Adipocyte (in vitro differentiated cells): ENCODE measurements around the gene CAMSAP1.

Experiments
- DNase-seq: peaks from one replicate; pipeline ENCODE4 v3.0.0-alpha.2; 2015; ENCODE audit warnings: low read depth
- H3K27me3 ChIP-seq: replicated peaks from 2 replicates; pipeline ENCODE4 v1.7.0; 2013; ENCODE audit warnings: mild to moderate bottlenecking, low read length, moderate library complexity; ENCODE audit not compliant: control insufficient read depth, insufficient read depth
- H3K36me3 ChIP-seq: 2 replicates; pipeline ENCODE4 v1.7.0; 2013; ENCODE audit warnings: low read length, mild to moderate bottlenecking, moderate library complexity; ENCODE audit not compliant: control insufficient read depth, insufficient read depth, severe bottlenecking
- H3K4me1 ChIP-seq: 2 replicates; pipeline ENCODE4 v1.7.0; 2013; ENCODE audit warnings: mild to moderate bottlenecking, low read length, moderate library complexity; ENCODE audit not compliant: control insufficient read depth, insufficient read depth
- H3K4me3 ChIP-seq: 2 replicates; pipeline ENCODE4 v1.7.0; 2013; ENCODE audit warnings: mild to moderate bottlenecking, low read length, moderate library complexity
- H3K9ac ChIP-seq: 2 replicates; pipeline ENCODE4 v1.7.0; 2013; ENCODE audit warnings: mild to moderate bottlenecking, low read length, moderate library complexity
- H3K9me3 ChIP-seq: 2 replicates; pipeline ENCODE4 v1.7.0; 2013; ENCODE audit warnings: mild to moderate bottlenecking, low read length, moderate library complexity; ENCODE audit not compliant: control insufficient read depth

The CAMSAP1 gene

GRCh38 chr9:135883410-135884089 is 23.8 kb downstream of the CAMSAP1 start:
- H3K9me3 ChIP-seq = no peaks in the 10 kb centered on the region
- no peak for DNase-seq
- no peak overlapping the region for H3K4me3 ChIP-seq
- no peak overlapping the region for H3K9ac ChIP-seq
- no peaks in the 10 kb centered on the region for H3K27me3 ChIP-seq
- H3K36me3 ChIP-seq = no peaks in the 10 kb centered on the region
- peaks cover 20% of the 10 kb centered on the region for H3K4me1 ChIP-seq

- Histone ChIP-seq H3K36me3 (no peaks in the 10 kb centered on the region), H3K27me3 (no peaks in the 10 kb centered on the region), H3K4me3 (no peak overlapping the region), H3K4me1 (peaks cover 20% of the 10 kb centered on the region), H3K9ac (no peak overlapping the region), H3K9me3 (no peaks in the 10 kb centered on the region)
- DNase-seq = no peak
These were observed 25.3 kb downstream of the CAMSAP1 start for GRCh38 chr9:135882011-135882410.

GRCh38 chr9:135880438-135880837 is 26.9 kb downstream of the CAMSAP1 start:
- Histone ChIP-seq H3K4me1 (peaks cover 20% of the 10 kb centered on the region), H3K36me3 (no peaks in the 10 kb centered on the region)
- no peak for DNase-seq

GRCh38 chr9:135879619-135880018 is 27.7 kb downstream of the CAMSAP1 start:
- Histone ChIP-seq H3K4me1 (peaks cover 12% of the 10 kb centered on the region), H3K9me3 (no peaks in the 10 kb centered on the region), H3K36me3 (no peaks in the 10 kb centered on the region), H3K9ac (no peak overlapping the region), H3K4me3 (no peak overlapping the region), H3K27me3 (no peaks in the 10 kb centered on the region)
- no peak for DNase-seq

More at GRCh38 chr9:135880438-135880837, 26.9 kb downstream of the CAMSAP1 start:
- H3K4me3 ChIP-seq = no peak overlapping the region
- H3K27me3 ChIP-seq = no peaks in the 10 kb centered on the region
- no peaks in the 10 kb centered on the region for H3K9me3 ChIP-seq
- H3K9ac ChIP-seq = no peak overlapping the region

GRCh38 chr9:135879237-135879601 is 28.1 kb downstream of the CAMSAP1 start:
- peak; percentile 30 for DNase-seq
- Histone ChIP-seq H3K36me3 (no peaks in the 10 kb centered on the region), H3K4me1 (peaks cover 11% of the 10 kb centered on the region), H3K9ac (no peak overlapping the region), H3K9me3 (no peaks in the 10 kb centered on the region), H3K4me3 (no peak overlapping the region), H3K27me3 (no peaks in the 10 kb centered on the region)

- DNase-seq = no peak
- H3K9ac ChIP-seq = no peak overlapping the region
- H3K36me3 ChIP-seq = no peaks in the 10 kb centered on the region
These were observed 28.7 kb downstream of the CAMSAP1 start for GRCh38 chr9:135878528-135879236.

GRCh38 chr9:135877791-135878527 is 29.4 kb downstream of the CAMSAP1 start:
- Histone ChIP-seq H3K4me3 (no peak overlapping the region), H3K4me1 (peaks cover 11% of the 10 kb centered on the region), H3K9me3 (no peaks in the 10 kb centered on the region), H3K27me3 (no peaks in the 10 kb centered on the region), H3K9ac (no peak overlapping the region), H3K36me3 (no peaks in the 10 kb centered on the region)
- no peak for DNase-seq

More at GRCh38 chr9:135878528-135879236, 28.7 kb downstream of the CAMSAP1 start:
- no peak overlapping the region for H3K4me3 ChIP-seq
- no peaks in the 10 kb centered on the region for H3K27me3 ChIP-seq
- H3K9me3 ChIP-seq = no peaks in the 10 kb centered on the region
- peaks cover 11% of the 10 kb centered on the region for H3K4me1 ChIP-seq

GRCh38 chr9:135876936-135877335 is 30.4 kb downstream of the CAMSAP1 start:
- DNase-seq = no peak
- Histone ChIP-seq H3K27me3 (no peaks in the 10 kb centered on the region), H3K9me3 (no peaks in the 10 kb centered on the region), H3K4me3 (no peak overlapping the region), H3K9ac (no peak overlapping the region), H3K4me1 (peaks cover 11% of the 10 kb centered on the region), H3K36me3 (no peaks in the 10 kb centered on the region)

GRCh38 chr9:135874859-135875258 is 32.5 kb downstream of the CAMSAP1 start:
- Histone ChIP-seq H3K36me3 (no peaks in the 10 kb centered on the region), H3K9me3 (no peaks in the 10 kb centered on the region)
- no peak for DNase-seq

GRCh38 chr9:135869909-135870308 is 37.4 kb downstream of the CAMSAP1 start:
- Histone ChIP-seq H3K4me3 (no peak overlapping the region), H3K27me3 (no peaks in the 10 kb centered on the region), H3K9me3 (no peaks in the 10 kb centered on the region), H3K4me1 (no peaks in the 10 kb centered on the region), H3K9ac (no peak overlapping the region), H3K36me3 (peaks cover 9% of the 10 kb centered on the region)
- DNase-seq = no peak

More at GRCh38 chr9:135874859-135875258, 32.5 kb downstream of the CAMSAP1 start:
- Histone ChIP-seq H3K9ac (no peak overlapping the region), H3K4me3 (no peak overlapping the region), H3K4me1 (peaks cover 11% of the 10 kb centered on the region), H3K27me3 (no peaks in the 10 kb centered on the region)

GRCh38 chr9:135865531-135865930 is 41.8 kb downstream of the CAMSAP1 start:
- no peak overlapping the region for H3K9ac ChIP-seq
- H3K36me3 ChIP-seq = peaks cover 15% of the 10 kb centered on the region
- DNase-seq = peak; percentile 18
- H3K9me3 ChIP-seq = no peaks in the 10 kb centered on the region
- H3K4me1 ChIP-seq = no peaks in the 10 kb centered on the region
- H3K4me3 ChIP-seq = no peak overlapping the region
- H3K27me3 ChIP-seq = no peaks in the 10 kb centered on the region
